Upper lobe of left lung (tissue), 4 donors: Measurements from ENCODE around the gene DENND1A.

Experiments used
- EP300 ChIP-seq, 4 donors: sonication (generic); formaldehyde crosslinking; IDR thresholded peaks; one replicate each; pipeline ENCODE4 v1.5.1; 2017; ENCODE audit warnings: antibody characterized with exemption in 4 of 4, control low read depth in 2 of 4
- POLR2A ChIP-seq, 4 donors: fragments of 450-650 bp; IDR thresholded peaks; one replicate each; pipeline ENCODE4 v1.5.1; 2016 to 2017; ENCODE audit warnings: antibody characterized with exemption in 4 of 4, mild to moderate bottlenecking in 2 of 4
- POLR2AphosphoS5 ChIP-seq, 2 donors: sonication (generic); formaldehyde crosslinking; IDR thresholded peaks; one replicate each; pipeline ENCODE4 v1.5.1; 2017; ENCODE audit warnings: antibody characterized with exemption in 2 of 2
- TF ChIP-seq, protein P1 (sequence below), 6 experiments: fragments of 450-650 bp in 4 of 6; fragments of 200-600 bp in 2 of 6; sonication (generic) in 2 of 6; IDR thresholded peaks; one replicate each; pipeline ENCODE4 v1.5.1; 2016 to 2019; ENCODE audit warnings: antibody characterized with exemption in 6 of 6

DNA sequence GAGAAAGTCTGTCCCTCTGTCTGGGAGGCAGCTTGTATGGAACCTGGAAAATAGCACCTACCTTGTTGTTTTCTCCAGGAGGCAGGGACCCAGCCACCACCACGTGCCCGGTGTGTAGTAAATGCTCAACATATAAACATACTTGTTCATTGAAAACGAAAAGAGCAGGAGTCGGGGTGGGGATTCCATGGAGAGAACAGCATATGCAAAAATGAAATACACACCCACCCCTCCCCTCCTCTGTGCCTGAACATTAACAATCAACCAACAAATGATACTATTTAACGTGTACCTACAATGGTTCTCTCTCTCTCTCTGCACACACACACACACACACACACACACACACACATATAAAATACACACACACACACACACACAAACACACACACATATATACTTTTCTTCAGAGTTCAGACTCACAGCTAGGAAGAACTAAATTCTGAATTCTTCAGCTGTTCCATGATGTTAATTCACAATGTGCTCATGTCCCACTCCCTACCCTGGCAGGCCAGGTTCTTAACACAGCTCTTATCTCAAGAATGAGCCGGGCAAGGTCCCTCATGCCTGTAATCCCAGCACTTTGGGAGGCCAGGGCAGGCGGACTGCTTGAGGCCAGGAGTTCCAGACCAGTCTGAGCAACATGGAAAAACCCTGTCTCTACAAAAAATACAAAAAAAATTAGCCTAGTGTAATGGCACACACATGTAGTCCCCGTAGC lies 16.3 kb upstream of the DENND1A start:
- TF ChIP-seq, protein P1, sequence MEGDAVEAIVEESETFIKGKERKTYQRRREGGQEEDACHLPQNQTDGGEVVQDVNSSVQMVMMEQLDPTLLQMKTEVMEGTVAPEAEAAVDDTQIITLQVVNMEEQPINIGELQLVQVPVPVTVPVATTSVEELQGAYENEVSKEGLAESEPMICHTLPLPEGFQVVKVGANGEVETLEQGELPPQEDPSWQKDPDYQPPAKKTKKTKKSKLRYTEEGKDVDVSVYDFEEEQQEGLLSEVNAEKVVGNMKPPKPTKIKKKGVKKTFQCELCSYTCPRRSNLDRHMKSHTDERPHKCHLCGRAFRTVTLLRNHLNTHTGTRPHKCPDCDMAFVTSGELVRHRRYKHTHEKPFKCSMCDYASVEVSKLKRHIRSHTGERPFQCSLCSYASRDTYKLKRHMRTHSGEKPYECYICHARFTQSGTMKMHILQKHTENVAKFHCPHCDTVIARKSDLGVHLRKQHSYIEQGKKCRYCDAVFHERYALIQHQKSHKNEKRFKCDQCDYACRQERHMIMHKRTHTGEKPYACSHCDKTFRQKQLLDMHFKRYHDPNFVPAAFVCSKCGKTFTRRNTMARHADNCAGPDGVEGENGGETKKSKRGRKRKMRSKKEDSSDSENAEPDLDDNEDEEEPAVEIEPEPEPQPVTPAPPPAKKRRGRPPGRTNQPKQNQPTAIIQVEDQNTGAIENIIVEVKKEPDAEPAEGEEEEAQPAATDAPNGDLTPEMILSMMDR (IDR thresholded peaks at IDR 0.05), result no peak
- TF ChIP-seq POLR2A (IDR thresholded peaks at IDR 0.05) (no peak), EP300 (IDR thresholded peaks at IDR 0.05) (no peak), POLR2AphosphoS5 (IDR thresholded peaks at IDR 0.05) (no peak)
